MV-4-11 (cell line): Measurements from ENCODE around the gene LRRC9.
A peak's percentile ranks its signal among the peaks of the same experiment; 100 is the strongest.
"Not testable (repeated sequence)": the region's sequence is repeated elsewhere in the genome, so short reads cannot be mapped to it uniquely, and the experiment has no call there.

Experiments
- DNase-seq: peaks from one replicate; lab custom pipeline; 2025; lab: John Stamatoyannopoulos, UW

The LRRC9 gene

DNA sequence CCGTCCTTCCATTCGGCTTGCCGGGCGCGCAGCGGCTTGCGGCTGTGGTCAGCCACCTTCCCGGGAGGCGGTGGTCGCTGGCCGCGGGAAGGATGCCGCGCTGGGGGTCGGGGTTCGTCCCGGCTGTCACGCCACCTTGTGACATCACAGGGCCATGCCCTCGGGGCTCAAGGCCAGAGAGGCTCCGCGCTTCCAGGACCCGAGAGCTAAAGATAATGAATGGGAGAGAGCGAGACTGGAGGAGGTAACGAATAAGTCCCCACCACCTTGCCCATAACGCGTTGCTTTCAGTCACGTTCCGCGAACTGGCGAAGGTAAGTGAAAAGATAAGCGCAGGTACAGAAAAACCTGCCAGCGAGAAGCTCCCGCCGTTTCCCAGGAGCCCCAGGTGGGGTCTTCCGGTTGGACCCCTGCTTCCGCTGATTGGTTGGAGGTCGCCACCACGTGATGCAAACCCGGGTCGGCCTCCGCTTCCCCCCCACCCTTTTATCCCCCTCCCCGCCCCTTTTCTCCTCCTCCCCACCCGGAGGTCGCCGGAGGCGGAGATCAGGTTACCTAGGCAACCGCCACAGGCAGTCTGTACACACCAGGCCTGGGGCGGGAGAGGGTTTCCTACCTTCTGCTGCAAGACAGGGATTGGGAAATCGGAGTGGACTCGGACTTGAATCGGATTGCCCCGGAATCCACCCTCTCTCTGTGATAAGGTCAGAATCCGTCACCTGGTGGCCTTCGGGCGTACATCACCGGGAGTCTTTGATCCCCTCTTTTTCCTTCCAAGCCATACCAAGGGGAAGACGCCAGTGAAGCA, at the start of gene LRRC9:
LRRC9 (plus strand) TSS at position 575 of the 808 bp plus-strand sequence.
- no peak for DNase-seq

DNA sequence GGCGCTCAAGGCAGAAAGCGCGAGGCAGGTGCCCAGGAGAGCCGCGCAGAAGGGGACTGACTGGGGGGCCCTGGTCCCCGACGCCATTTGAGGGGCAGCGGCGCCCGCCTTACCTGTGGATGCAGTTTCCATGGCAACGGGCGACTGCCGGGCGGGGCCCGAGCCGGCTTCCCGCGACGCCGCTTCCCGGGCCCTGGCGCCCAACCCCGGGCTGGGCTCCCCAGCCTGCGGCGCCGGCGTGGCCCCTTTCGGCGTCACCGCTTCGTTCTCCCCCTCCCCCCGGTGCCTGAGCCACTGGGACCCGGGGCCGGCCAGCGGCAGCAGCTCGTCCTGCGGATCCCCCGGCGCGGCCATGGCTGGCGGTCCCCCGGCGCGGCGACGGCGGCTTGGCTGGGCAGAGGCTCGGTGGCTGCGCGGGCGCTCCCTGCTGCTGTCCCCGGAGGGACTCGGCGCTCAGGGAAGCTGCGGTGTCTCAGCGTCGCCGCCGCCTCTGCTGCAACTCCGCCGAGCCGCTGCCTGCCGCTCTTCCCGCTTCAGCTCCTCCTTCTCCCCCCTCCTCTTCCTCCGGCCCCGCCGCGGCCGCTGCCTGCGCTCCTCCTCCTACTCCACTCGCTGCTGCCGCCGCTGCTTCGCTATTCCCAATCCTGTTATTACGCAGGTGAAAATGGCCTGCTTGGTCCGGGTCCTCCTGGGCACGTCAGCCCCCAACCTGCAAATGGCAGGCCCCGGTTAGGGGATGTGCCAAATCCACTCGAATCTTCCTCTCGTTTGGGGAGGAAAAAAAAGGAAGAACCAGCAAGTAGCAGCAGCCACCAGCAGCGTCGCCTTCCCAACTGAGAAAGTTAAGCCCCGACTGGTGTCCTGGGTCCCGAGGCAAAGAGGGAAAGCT, 49.4 kb upstream of the LRRC9 start, which contains the start of gene RTN1:
RTN1 (minus strand) TSS at position 500 of the 889 bp plus-strand sequence; CDS start at position 354, 146 bp downstream.
- DNase-seq, result peak; percentile 32

DNA sequence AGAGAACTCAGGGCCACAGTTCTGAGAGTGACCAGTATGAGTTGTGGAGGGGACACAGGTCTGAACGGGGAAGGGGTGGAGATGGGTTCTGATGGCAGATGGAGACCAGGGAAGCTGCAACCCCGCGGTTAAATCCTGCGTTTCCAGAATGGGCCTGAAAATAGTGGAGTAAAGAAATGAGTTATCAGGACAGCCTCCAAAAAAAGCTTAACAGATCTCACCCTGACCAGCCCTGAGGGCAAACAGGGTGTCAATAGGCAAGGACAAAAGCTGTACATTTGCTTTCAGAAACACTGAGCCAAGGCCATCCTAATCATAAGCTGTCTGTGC, 48.8 kb upstream of the LRRC9 start:
- no peak for DNase-seq

DNA sequence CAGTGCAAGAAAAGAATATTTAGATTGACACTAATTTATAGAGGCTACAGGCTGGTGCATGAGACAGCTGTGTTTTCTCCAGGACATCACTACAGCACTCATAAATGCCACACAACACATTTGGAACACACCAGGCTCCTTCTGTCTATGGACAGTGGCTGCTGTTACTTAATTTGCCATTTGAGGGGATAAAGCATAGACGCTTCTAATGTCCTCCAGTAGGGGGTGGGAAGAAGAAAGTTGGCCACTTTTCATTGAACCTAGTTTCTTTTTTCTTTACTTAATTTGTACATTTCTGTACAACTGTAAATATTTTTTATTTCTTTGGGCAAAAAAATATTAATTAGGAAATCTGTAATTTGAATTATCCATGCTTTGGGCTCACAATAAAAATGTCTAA, 37.0 kb upstream of the LRRC9 start:
- peak; percentile 7 for DNase-seq

DNA sequence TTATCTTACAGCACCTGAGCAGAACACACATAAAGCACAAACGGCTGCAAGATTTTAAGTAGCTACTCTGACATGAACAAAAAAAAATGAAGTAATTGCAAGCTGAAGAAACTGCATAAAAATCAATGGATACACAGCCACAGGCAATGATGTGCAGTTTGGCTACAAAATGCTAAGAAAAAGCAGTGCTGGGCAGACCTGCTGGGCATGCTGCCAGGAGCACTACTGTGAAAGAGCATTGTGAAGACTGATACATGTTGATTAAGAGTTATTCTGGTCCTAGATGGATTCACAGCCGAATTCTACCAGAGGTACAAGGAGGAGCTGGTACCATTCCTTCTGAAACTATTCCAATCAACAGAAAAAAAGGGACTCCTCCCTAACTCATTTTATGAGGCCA, 29.3 kb upstream of the LRRC9 start:
- no peak for DNase-seq

DNA sequence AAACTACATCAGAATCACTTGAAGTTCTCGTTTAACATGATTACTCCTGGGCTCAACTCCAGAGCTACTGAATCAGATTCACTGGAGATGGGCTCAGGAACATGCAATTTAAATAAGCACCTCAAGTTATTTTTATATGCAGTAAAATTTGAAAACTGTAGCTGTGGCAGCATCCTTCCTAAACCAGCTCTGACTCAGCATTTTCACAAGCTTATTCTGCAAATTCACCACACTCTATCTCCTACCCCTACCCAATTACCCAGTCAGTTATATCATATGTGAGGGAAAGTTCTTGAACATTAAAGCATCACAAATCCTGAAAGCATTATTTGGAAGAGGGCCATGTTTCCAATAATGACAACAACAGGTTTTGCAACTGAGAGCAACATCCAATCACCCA, 24.2 kb upstream of the LRRC9 start:
- no peak for DNase-seq

DNA sequence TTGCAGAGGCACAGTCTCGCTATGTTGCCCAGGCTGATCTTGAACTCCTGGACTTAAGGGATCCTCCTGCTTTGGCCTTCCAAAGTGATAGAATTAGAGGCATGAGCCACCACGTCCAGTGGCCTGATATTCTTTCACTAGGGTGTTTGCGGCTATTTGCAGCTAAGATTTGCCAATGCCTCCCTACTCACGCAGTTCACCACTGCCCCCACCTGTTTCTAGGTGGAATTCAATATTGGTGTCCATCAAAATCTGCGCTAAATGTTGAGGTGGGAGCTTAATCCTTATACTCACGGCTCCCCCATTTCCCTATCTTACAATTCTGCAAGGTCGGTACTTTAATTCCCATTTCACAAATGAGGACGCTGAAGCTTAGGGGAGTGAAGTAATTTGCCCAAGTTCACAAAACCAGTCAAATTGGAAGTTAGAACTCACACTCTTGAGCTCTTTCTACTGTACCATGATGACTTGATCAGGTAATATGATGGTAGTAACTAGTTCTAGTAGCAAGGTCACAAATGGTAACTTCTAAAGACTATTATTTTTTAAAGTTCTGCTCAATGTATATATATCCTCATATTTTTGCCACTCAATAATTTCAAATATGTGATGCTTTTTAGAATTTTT, 22.1 kb upstream of the LRRC9 start:
- no peak for DNase-seq

DNA sequence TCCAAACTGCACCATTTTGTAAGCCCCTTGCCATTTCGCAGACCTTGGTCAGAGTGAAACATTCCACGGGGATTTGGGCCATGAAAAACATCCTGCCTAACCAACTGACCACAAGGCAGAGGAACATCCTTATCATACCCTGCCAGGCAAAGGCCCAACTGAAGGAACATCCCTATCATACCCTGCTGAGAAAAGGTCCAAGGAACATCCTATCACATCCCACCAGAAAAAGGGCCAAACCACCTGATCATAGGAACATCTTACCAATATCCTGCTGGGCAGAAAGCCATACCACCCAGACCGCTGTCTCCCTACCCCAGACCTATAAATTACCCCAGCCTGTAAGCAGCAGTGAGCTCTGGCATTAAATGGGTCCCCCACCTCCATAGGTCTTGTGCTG, 19.4 kb upstream of the LRRC9 start:
- DNase-seq, result no peak

DNA sequence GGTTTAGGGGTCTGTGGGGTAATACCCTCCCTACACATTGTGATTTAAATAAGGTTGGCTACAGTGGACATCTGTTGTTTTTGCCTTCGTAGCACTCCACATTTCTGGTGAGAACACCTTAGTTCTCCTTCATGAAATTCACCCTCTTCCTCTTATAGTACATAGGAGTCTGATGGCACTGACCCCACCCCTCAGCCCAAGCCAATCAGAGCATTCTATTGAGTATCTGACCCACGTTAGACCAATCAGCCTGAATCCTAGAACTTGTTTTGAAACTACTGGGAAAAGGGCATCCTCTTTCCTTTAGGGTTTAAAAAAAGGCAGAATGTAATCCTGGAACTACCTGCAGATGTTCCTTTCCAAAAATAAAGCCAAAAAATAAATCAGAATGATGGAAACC, 15.8 kb upstream of the LRRC9 start:
- DNase-seq, result no peak

DNA sequence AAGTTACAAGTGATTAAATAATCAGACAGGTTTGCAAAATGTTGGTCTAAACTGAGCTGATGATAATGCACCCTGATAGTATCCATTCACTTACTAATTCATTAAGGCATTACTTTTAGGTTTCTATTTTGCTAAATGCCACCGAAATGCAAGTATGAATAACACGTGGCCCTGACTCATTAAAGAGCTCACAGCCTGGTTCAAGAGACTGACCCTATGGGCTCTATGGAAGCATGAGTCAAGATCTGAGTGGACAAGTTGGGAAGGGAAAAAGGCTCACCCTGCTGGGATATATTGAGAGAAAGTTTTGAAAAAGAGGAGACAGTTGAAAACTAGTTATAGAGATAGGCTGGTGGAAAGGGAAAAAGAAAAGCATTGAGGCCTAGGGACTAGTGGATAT, 14.8 kb upstream of the LRRC9 start:
- no peak for DNase-seq

DNA sequence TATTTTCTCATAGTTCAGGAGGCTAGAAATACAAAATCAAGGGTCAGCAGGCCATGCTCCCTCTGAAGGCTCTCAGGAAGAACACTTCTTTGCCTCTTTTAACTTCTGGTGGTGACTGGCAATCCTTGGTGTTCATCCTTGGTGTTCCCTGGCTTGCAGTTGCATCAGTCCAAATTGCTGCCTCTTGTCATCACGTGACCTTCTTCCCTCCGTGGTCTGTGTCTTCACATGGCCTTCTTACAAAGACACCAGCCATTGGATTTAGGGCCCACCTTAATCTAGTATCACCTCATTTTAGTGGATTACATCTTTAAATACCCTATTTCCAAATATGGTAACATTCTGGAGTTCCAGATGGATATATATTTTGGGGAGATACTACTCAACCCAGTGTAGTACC, 7.5 kb upstream of the LRRC9 start:
- no peak for DNase-seq

DNA sequence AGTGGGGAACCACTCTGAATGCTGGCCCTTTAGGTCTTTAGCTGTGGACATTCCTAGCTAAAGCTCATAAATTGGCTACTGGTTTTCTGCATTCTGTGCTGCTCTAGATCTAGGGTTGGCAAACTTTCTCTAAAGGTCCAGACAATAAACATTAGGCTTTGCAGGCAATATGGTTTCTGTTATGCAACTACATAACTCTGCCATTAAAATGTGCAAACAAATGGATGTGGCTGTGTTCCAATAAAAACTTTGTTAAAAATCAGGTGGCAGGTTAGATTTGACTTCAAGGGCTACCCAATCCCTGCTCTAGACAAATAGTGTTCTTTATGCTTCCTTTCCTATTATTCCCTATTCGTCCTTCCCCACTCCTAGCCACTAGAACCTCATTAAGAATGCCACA, 6.8 kb upstream of the LRRC9 start:
- no peak for DNase-seq

DNA sequence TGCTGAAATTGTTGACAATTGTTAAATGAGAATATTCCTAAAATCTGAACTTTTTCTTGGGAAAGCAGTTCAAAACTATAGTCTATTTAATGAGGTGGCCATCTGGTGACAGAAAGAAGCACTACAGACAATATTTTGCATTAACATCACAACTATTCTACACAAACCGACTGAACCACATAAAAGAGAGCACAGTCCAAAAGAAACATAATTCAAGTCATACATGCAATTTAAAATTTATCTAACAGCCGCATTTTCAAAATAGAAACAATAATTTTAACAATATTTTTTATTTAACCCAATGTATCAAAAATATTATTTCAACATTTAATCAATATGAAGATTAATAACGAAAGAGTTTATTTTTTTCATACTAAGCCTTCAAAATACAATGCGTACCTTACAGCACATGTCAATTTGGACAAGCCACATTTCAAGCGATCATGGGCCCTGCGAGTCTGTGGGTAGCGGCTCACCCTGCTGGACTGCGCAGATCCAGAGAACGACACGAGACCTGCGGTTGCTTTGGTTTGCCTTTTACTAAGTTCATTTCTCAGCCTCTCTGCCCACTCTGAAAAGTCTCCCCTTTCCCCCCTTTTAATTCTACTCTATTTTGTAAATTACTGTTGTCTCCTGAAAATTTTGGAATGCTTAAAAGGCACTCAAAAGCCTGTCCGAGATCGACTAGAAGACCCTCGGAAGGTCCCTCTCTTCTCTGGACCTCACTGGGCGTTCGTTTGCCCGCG, 947 bp upstream of the LRRC9 start:
- no peak for DNase-seq

DNA sequence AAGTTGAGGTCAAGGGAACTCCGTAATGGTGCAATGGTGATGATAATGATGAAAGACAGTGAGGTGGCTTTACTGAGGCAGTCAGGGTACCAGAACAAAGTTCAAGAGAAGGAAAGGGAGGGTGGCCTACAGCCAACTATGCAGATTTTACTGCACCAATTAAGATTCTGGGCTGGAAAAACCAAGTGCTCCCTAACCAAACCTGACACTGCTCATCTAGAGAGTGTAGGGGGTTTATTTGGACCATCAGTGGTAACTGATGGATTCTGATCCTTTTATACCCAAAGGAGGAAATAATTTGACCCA, 387 bp downstream of the LRRC9 start:
- DNase-seq, result no peak

DNA sequence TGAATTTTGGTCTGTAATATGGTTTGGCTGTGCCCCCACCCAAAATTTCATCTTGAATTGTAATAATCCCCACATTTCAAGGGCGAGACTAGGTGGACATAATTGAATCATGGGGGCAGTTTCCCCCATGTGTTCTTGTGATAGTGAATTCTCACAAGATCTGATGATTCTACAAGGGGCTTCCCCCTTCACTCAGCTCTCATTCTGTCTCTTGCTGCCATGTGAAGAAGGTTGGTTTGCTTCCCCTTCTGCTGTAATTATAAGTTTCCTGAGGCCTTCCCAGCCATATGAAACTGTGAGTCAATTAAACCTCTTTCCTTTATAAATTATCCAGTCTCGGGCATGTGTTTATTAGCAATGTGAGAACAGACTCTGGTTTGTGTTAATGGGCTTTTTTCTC, 5.9 kb downstream of the LRRC9 start:
- no peak for DNase-seq

DNA sequence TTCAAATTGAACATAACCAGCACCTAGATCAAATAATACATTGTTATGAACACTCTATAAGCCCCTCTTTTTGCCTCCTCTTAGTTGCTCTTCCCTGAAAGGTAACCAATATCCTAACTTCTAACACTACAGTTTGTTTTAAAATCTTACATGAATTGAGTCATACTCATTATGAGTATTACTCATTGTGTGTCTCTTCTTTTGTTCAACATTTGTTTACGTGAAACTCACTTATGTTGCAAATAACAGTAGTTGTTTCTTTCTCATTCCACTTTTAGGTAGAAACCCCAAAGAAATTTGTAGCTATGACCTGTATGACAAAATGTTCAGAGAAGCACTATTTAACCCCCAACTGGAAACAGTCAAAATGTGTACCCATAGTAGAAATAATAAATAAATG, 6.6 kb downstream of the LRRC9 start:
- DNase-seq, result no peak

DNA sequence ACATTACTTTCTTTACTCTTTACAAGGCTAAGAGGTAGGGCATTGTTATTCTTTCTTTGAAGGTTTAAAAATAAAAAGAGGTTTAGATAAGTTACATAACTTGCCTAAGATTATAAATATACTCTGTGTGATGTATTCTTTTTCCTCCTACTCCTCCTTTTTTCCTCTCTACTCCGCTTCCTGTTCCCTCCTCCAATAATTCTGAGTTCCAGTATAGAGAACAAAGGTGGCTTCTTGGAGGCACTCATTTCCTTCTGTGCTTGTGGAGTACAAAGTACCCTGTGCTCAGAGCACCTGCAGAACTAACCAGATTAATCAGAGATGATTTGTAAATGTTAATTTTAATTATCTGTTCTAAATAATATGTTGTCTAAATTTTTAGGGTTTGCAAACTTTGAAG, 11.3 kb downstream of the LRRC9 start:
- no peak for DNase-seq

DNA sequence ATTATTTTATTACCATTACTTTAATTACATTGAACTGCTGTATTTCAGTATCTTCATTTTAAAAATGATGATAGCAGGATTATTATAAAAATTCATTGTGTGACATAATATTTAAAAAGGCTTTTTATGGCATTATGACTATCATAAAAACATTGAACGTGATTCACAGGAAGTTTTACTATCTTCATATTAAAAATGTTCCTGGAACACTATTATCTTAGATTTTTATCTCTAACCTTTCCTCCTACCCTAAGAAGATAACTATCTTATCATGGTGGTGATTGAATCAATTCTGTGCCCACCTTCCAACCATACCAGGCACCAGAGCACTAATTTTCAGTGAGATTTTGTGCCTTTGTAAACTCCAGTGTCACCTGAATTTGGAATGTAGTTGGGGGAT, 16.2 kb downstream of the LRRC9 start:
- DNase-seq, result no peak

DNA sequence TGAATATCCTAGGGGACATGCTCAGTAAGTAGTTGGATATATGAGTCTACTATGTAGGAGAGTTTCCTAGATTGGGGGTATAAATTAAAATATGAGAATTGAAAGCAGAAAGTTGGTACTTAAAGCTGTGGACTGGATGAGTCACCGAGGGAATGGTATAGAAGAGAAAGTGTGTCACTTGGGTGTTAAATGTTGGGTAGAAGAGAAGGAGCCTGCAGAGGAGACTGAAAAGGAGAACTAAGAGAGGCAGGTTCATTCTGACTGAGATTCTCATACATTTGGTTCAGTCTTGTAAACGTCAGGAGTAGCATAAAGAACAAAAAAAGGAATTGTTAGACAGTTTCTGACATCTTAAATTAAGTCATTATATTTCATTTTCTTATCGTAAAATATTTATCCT, 19.9 kb downstream of the LRRC9 start:
- DNase-seq, result peak; percentile 9

DNA sequence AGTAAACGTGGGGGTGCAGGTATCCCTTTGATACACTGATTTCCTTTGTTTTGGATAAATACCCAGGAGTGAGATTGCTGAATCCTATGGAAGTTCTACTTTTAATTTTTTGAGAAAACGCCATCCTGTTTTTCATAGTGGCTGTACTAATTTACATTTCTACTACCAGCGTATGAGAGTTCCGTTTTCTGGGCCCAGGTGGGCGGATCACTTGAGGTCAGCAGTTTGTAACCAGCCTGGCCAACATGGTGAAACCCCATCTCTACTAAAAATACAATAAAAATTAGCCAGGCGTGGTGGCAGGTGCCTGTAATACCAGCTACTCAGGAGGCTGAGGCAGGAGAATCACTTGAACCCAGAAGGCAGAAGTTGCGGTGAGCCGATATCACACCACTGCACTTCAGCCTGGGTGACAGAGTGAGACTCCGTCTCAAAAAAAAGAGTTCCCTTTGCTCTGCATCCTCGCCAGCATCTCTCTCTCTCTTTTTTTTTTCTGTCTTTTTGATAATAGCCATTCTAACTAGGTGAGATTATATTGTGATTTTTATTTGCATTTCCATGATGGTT, 22.4 kb downstream of the LRRC9 start:
- not testable (repeated sequence) for DNase-seq

DNA sequence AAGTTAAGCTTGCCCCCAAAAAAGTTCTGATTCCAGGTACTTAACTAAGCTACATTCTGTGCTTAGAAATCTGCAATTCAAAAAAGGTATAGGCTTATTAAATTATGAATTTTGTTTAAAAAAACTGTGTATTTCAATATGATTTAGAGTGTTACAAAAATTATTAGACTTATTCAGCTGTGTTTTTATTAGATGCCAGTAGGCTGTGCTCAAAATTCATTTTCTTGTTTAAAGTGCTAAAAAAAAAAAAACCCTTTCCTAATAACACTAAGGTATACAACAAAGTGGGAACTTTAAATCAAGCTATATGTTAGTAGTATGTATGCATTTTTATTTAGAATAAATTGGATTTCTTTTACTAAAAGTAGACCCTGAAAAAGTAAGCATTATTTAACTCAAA, 25.0 kb downstream of the LRRC9 start:
- DNase-seq, result no peak

DNA sequence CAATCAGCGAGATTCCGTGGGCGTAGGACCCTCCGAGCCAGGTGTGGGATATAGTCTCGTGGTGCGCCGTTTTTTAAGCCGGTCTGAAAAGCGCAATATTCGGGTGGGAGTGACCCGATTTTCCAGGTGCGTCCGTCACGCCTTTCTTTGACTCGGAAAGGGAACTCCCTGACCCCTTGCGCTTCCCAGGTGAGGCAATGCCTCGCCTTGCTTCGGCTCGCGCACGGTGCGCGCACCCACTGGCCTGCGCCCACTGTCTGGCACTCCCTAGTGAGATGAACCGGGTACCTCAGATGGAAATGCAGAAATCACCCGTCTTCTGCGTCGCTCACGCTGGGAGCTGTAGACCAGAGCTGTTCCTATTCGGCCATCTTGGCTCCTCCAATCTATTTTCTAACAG, 32.2 kb downstream of the LRRC9 start:
- DNase-seq, result not testable (repeated sequence)
